Subcutaneous adipose tissue (tissue), 4 donors: ENCODE measurements around the gene DAO. TPM values are rescaled to one million over a fixed set of nuclear protein-coding genes. Genes with fewer than 3 reads are reported as not detected.

Source experiments
- CTCF ChIP-seq: fragments of 450-650 bp; IDR thresholded peaks from one replicate; pipeline ENCODE4 v1.5.1; 2016; ENCODE audit warnings: low read depth, mild to moderate bottlenecking, control low read depth, antibody characterized with exemption, moderate library complexity
- small RNA-seq: library from RNA; depleted of rRNA; stranded (forward); fragments of <200 nt; gene quantifications from one replicate; pipeline ENCODE3, GENCODE V24; 2016
- total RNA-seq, 4 donors: library from RNA; depleted of rRNA; stranded (reverse); fragments of >200 nt; gene quantifications; one replicate each; pipeline ENCODE4 v1.1.0, GENCODE V29; 2016

DAO gene
- total RNA-seq, 4 donors from 2014 or later = not detected

- TF ChIP-seq CTCF = no peak
Observed at GRCh38 chr12:108940138-108940537, 60.2 kb downstream of the DAO start.

- TF ChIP-seq CTCF = no peak
Observed at GRCh38 chr12:108947097-108947496, 67.2 kb downstream of the DAO start.

GRCh38 chr12:108948367-108948766 lies 68.5 kb downstream of the DAO start:
- TF ChIP-seq CTCF = no peak

GRCh38 chr12:108949976-108950375 lies 70.1 kb downstream of the DAO start:
- TF ChIP-seq CTCF = no peak

Small RNA genes within 50 kb of the gene (small RNA-seq; reads per million reads assigned to genes)
- gene MIR619 = not detected
- gene RNU6-361P = not detected

Other genes starting within 250 kb of the DAO start
- gene SELPLG, start 246.2 kb upstream of the DAO start, total RNA-seq = 10 to 100 TPM in 3 of 4 donors, 1 to 10 TPM in 1; 4.3 to 28.0 (median 15.4) TPM
- 100 to 1,000 TPM; 151 to 320 (median 199) TPM for gene CORO1C, start 148.6 kb upstream of the DAO start, total RNA-seq
- gene SSH1, start 22.5 kb upstream of the DAO start, total RNA-seq = 10 to 100 TPM; 10.1 to 14.5 (median 13.5) TPM
- not detected for gene SVOP, start 141.0 kb downstream of the DAO start, total RNA-seq
- 10 to 100 TPM; 16.3 to 38.1 (median 25.1) TPM for gene USP30, start 172.5 kb downstream of the DAO start, total RNA-seq
- 10 to 100 TPM in 3 of 4 donors, 1 to 10 TPM in 1; 7.3 to 18.8 (median 12.2) TPM for gene ALKBH2, start 213.4 kb downstream of the DAO start, total RNA-seq
- 10 to 100 TPM; 24.1 to 39.6 (median 31.6) TPM for gene UNG, start 217.5 kb downstream of the DAO start, total RNA-seq
- gene ACACB, start 236.5 kb downstream of the DAO start, total RNA-seq = 1,000 to 10,000 TPM in 2 of 4 donors, 100 to 1,000 TPM in 2; 798 to 3,288 (median 1,277) TPM